NCI-H69 (cell line): ENCODE results near the gene SOAT1.
A peak's percentile ranks its signal among the peaks of the same experiment; 100 is the strongest.
"Not testable (repeated sequence)": the region's sequence is repeated elsewhere in the genome, so short reads cannot be mapped to it uniquely, and the experiment has no call there.

Experiments
- DNase-seq: peaks from one replicate; lab custom pipeline; 2025; lab: John Stamatoyannopoulos, UW

SOAT1 gene

GRCh38 chr1:179293340-179294327 is at the start of gene SOAT1:
SOAT1 (plus strand) TSS chr1:179293797; CDS start chr1:179302685, 8,888 bp downstream.
- peak; percentile 97 for DNase-seq

GRCh38 chr1:179245426-179245825 is 48.2 kb upstream of the SOAT1 start:
- not testable (repeated sequence) for DNase-seq

DNA sequence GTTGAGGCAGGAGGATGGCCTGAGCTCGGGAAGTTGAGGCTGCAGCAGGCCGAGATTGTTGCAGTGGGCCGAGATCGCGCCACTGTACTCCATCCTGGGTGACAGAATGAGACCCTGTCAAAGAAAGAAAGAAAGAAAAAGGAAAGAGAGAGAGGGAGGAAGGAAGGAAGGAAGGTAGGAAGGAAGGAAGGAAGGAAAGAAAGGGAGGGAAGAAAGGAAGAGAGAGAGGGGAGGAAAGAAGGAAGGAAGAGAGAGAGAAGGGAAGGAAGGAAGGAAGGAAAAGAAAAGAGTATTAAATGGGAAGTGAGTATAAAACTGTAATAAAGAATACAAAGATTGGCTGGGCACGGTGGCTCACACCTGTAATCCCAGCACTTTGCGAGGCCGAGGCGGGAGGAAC is 45.7 kb upstream of the SOAT1 start:
- DNase-seq = no peak

GRCh38 chr1:179251675-179252074 is 41.9 kb upstream of the SOAT1 start:
- DNase-seq = peak; percentile 66

DNA sequence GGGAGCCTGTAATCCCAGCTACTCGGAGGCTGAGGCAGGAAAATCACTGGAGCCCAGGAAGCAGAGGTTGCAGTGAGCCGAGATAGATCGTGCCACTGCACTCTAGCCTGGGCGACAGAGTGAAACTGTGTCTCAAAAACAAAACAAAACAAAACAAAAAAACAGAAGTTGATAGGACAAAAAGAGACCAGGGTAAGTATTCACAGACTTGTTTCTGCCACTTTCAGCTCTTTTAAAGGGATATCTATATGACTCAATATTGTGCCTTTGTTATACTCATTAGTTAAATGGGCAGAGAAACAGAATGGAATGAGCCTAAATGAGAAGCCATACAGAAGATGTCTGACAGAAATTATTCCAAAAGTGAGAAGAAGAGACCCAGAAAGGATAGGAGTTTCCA is 41.0 kb upstream of the SOAT1 start:
- DNase-seq = no peak

DNA sequence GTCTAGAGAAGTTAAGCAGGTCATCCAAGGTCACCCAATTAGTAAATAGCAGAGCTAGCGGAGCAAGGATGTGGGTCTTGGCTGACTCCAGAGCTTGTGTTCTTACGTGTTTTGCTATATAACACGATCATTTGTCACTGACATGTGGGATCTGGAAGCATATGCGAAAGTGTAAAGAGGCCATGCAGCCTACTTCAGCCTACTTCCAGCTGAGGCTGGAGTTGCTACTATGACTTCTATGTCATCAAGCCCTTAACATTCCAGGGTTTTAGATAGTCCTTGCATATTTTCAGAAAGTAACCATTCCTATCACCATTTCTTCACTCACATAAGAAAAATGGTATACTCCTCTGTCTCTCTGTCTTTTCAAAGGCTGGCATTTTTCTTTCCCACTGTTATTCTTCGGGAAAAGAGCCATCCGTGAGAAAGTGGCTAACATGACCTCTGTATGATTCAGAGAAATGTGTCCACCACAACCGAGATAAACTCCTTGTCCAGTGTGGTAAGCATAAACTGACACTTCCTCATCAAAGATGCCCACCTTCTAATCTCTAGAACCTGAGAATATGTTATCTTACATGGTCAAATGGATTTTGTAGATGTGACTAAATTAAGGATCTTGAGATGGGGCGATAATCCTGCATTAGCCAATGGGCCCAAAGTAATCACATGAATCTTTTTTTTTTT is 40.2 kb upstream of the SOAT1 start:
- DNase-seq = no peak

DNA sequence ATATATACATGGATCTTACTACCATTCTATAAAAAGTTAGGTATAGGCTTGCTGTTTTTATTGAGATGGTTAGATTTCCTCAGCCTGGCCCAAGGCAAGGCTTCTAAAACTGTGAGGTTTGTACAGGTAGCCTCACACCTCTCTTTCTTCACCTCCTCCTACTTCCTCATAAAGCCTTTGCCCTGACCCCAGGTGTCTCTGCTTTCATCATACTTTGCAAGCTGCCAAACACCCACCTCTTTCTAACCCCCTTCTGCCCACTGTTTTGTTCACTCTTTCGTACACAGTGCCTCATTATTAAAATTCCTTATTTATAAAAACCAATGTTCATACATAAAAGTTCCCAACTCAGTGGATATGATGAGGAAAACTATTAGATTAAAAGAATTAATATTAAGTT is 31.4 kb upstream of the SOAT1 start:
- no peak for DNase-seq

- DNase-seq = no peak
These were observed 30.5 kb upstream of the SOAT1 start for GRCh38 chr1:179263121-179263520.

DNA sequence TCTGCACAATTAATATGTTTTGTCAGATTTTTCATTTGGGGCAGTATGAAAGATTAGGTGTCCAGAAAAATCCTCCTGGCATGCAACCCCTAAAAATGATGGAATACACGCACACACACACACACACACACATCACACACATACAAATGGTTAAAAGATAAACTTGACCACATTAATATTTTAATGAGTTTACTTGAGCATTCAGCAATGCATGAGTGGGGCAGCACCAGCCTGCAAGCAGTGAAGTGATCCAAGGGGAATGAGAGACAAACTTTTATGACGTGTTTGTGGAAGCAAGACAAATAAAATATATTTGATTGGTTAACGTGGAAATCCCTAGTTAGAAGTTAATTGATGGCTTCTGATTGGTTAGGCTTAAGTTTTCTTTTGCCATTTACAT is 29.1 kb upstream of the SOAT1 start:
- no peak for DNase-seq

DNA sequence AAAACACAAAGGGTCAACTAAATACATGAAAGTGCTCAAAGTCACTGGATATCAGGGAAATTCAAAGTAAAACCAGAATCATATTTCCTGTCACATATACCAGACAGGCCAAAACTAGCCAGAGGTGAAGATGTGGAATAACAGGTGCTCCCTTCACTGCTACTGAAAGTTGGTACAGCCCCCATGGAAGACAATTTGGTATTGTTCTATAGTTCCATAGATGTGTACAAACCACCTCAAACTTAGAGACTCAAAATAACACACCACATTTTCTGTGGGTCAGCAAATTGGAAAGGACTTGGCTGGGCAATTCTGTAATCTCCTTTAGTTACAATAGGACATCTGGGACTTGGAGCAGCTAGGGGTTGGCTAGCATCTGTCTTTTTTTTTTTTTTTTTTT is 24.5 kb upstream of the SOAT1 start:
- no peak for DNase-seq

DNA sequence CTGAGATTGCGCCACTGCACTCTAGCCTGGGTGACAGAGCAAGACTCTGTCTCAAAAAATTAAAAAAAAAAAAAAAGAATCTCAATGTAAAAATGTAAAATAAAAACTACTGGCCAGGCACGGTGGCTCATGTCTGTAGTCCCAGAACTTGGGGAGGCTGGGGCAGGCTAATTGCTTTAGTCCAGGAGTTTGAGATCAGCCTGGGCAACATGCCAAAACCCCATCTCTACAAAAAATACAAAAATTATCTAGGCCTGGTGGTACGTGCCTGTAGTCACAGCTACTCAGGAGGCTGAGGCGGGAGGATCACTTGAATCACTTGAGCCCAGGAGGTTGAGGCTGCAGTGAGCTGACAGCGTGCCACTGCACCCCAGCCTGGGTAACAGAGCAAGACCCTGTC is 19.2 kb upstream of the SOAT1 start:
- DNase-seq = peak; percentile 7

GRCh38 chr1:179278920-179279319 is 14.7 kb upstream of the SOAT1 start:
- DNase-seq = no peak

- no peak for DNase-seq
These were observed 9.6 kb upstream of the SOAT1 start for GRCh38 chr1:179283992-179284391.

- no peak for DNase-seq
These were observed 5.7 kb upstream of the SOAT1 start for GRCh38 chr1:179287946-179288345.

GRCh38 chr1:179288977-179289376 is 4.6 kb upstream of the SOAT1 start:
- peak; percentile 11 for DNase-seq

GRCh38 chr1:179295164-179295755 is 1.7 kb downstream of the SOAT1 start:
- no peak for DNase-seq

DNA sequence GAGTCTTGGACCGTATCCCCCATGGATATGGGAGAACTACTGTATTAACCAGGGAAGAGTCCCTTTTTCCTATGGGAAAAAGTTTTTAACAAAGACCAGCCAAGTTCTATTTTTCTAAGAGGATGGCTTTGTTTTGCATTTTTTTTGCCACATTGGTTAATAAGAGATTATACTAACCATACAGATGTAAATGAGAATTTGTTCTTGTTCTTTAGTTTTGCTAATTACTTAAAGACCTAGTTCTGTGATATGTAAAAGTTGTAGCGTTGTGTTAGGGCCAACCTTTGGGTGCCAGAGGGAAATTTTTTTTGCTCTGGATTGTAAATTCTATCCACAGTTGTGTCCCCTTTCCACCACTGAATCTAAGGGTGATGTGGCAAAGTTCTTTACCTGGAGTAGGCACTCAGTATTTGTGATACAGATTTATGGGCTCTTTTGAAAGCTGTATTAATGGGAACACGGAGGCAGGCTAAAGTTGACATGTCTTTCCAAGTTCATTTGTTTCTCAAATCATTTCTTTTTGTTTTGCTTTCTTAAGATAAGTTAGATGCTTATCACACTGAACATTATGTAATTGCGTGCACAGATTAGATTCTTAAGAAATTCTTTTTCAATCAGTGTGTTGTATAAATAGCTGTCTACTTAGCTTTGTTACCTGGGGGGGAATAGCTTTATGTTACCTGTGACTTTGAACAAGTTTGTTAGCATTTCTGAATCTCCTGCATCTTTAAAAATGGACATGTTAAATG is 2.9 kb downstream of the SOAT1 start:
- DNase-seq = no peak

DNA sequence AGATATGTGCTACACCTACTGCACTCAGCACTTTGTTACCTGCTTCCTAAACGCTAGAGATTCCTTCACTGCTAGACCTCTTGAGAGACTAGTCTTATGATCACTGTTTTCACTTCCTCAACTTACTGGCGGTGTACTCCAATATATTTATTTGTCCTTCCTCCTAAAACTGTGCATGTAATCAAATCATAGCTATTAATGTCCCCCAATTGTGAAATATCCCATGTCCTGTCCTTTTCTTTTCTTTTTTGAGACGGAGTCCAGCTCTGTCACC is 3.4 kb downstream of the SOAT1 start:
- DNase-seq = no peak

DNA sequence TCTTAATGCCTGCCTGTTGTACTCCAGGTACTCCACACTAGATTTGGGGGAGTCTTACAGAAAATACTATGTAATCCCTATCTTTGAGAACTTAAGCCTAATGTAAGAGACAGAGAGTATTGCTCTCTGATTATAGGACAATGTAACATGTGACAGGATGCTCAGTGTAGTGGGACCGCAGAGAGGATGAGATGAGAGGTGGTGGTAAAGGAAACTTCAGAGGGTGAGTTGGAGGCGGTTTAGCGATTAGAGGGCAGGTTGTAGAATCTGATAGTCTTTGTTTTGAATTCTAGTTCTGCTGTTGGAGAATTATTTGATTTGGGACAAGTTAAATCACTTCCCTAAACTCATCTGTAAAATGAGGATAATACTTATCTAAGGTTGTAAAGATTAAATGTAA is 5.4 kb downstream of the SOAT1 start:
- DNase-seq = no peak

DNA sequence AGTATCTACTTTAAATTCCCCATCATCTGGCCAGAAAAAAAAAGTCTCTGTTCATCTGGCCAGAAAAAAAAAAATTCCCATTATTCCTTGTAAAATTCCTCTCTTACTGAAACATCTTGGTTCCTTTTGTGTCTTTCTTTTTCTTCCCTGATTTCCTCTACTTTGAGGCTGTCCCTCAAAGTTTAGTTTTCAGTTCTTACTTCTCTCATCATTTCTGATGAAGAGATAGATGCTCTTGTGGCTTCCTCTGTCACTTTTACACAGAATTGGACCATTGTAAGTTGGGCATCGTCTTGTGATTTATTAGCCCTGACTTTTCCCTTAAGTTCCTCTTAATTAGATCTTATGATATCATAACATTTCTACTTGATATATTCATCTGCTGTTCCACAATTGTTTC is 6.5 kb downstream of the SOAT1 start:
- no peak for DNase-seq

GRCh38 chr1:179302070-179302469 is 8.5 kb downstream of the SOAT1 start:
- no peak for DNase-seq

- DNase-seq = peak; percentile 99
These were observed 9.7 kb downstream of the SOAT1 start for GRCh38 chr1:179303200-179303785.
